ENCODE results near the gene ACOX3.

ACOX3 gene

GRCh38 chr4:8372506-8372905, 68.0 kb downstream of the ACOX3 start:
- DNase-seq (ENCODE audit: low spot score), result no peak

GRCh38 chr4:8371596-8371995, 68.9 kb downstream of the ACOX3 start:
- no peak for DNase-seq (ENCODE audit: low spot score)

GRCh38 chr4:8370835-8371595, 69.5 kb downstream of the ACOX3 start:
- DNase-seq (ENCODE audit: low spot score), result no peak

- no peak for DNase-seq (ENCODE audit: low spot score)
Measured at GRCh38 chr4:8370106-8370787, 70.3 kb downstream of the ACOX3 start.

GRCh38 chr4:8369426-8370105, 71.0 kb downstream of the ACOX3 start:
- no peak for DNase-seq (ENCODE audit: low spot score)

- DNase-seq (ENCODE audit: low spot score), result no peak
Measured at GRCh38 chr4:8368998-8369397, 71.5 kb downstream of the ACOX3 start.

GRCh38 chr4:8368061-8368481, 72.5 kb downstream of the ACOX3 start:
- DNase-seq (ENCODE audit: low spot score), result no peak

- no peak for DNase-seq (ENCODE audit: low spot score)
Measured at GRCh38 chr4:8366601-8367000, 73.9 kb downstream of the ACOX3 start.

- no peak for DNase-seq (ENCODE audit: low spot score)
Measured at GRCh38 chr4:8365951-8366350, 74.6 kb downstream of the ACOX3 start.

- DNase-seq (ENCODE audit: low spot score), result no peak
Measured at GRCh38 chr4:8365353-8365752, 75.2 kb downstream of the ACOX3 start.

- no peak for DNase-seq (ENCODE audit: low spot score)
Measured at GRCh38 chr4:8364848-8365350, 75.6 kb downstream of the ACOX3 start.

- DNase-seq (ENCODE audit: low spot score), result no peak
Measured at GRCh38 chr4:8364141-8364540, 76.4 kb downstream of the ACOX3 start.

- DNase-seq (ENCODE audit: low spot score), result no peak
Measured at GRCh38 chr4:8362483-8362882, 78.0 kb downstream of the ACOX3 start.

- DNase-seq (ENCODE audit: low spot score), result no peak
Measured at GRCh38 chr4:8359193-8359592, 81.3 kb downstream of the ACOX3 start.

GRCh38 chr4:8356856-8357255, 83.7 kb downstream of the ACOX3 start:
- no peak for DNase-seq (ENCODE audit: low spot score)

- DNase-seq (ENCODE audit: low spot score), result no peak
Measured at GRCh38 chr4:8355864-8356565, 84.5 kb downstream of the ACOX3 start.

- DNase-seq (ENCODE audit: low spot score), result no peak
Measured at GRCh38 chr4:8355306-8355705, 85.2 kb downstream of the ACOX3 start.

GRCh38 chr4:8353912-8354453, 86.5 kb downstream of the ACOX3 start:
- no peak for DNase-seq (ENCODE audit: low spot score)

GRCh38 chr4:8353158-8353669, 87.3 kb downstream of the ACOX3 start:
- no peak for DNase-seq (ENCODE audit: low spot score)

GRCh38 chr4:8352368-8353157, 88.0 kb downstream of the ACOX3 start:
- DNase-seq (ENCODE audit: low spot score), result no peak

- no peak for DNase-seq (ENCODE audit: low spot score)
Measured at GRCh38 chr4:8351931-8352367, 88.6 kb downstream of the ACOX3 start.
